CD4-positive, alpha-beta T cell treated with Interferon alpha-2 for 1 hour (primary cell): ENCODE data around the gene DAZL.

Experiments used
- DNase-seq, 2 donors: peaks; one replicate each; pipeline ENCODE4 v3.0.0-alpha.2; 2020 to 2022

Gene DAZL

DNA sequence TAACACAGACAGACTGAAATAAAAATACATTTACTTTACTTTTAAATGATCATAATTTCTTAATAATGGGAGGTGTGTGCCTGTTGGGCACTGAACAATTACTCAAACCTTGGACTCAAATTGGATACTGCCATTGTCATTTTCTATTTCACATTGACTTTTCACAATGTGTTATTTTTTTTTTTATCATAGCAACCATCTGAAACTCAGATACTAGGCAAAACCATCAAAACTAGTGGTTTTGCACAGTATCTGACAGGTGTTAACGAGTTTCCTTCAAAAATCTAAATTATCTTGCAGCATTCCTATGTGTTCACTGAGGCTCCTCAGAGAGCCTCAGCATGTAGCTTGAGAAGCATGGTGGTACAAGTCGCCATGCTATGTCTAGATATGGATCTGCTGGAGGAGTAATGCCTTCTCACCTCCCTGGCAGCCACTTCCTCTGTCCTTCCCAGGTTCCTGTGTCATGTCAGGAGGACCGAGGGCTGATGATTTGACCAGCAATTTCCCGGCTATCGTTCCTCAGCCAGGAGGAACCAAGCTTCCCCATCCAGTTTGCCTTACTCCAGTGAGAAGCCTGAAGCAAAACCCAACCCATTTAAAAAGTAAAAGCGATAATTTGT is 61.9 kb downstream of the DAZL start:
- no peak for DNase-seq

- no peak for DNase-seq
Observed at GRCh38 chr3:16538507-16538906, 66.7 kb downstream of the DAZL start.

DNA sequence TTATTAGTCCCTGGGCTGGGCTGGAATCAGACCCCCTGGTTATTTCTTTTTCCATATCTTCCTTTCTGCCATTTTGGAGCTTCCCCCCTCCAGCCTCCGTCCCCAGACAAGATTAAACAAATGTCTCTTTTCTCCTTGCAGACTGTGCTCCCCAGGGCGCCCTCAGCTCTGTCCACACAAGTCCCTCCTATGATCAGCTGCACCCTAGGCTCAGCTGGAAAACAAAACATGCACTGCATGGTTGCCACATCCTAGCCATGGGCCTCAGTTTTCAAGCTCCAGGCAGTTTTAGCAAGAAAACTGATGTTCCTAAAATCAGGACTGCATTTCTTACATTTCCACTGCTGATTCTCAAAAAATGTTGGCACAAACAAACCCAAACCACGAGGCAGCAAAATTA is 68.2 kb downstream of the DAZL start:
- no peak for DNase-seq
